ENCODE results near the gene ALKBH8.
"Not testable (repeated sequence)": the region's sequence is repeated elsewhere in the genome, so short reads cannot be mapped to it uniquely, and the experiment has no call there.

ALKBH8 gene

GRCh38 chr11:107504981-107505380 is 60.6 kb downstream of the ALKBH8 start:
- no peak for DNase-seq (ENCODE audit: low read depth)

GRCh38 chr11:107501713-107502112 is 63.8 kb downstream of the ALKBH8 start:
- no peak for DNase-seq (ENCODE audit: low read depth)

DNA sequence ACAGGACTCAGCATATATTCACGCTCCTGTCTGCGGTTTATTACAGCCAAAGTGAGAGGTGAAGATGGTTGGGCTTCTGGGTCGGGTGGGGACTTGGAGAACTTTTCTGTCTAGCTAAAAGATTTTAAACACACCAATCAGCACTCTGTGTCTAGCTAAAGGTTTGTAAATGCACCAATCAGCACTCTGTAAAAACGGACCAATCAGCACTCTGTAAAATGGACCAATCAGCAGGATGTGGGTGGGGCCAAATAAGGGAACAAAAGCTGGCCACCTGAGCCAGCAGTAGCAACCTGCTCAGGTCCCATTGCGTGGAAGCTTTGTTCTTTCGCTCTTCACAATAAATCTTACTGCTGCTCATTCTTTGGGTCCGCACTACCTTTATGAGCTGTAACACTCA is 68.2 kb downstream of the ALKBH8 start:
- DNase-seq (ENCODE audit: low read depth) = not testable (repeated sequence)

- DNase-seq (ENCODE audit: low read depth) = no peak
These were observed 69.5 kb downstream of the ALKBH8 start for GRCh38 chr11:107496011-107496410.

DNA sequence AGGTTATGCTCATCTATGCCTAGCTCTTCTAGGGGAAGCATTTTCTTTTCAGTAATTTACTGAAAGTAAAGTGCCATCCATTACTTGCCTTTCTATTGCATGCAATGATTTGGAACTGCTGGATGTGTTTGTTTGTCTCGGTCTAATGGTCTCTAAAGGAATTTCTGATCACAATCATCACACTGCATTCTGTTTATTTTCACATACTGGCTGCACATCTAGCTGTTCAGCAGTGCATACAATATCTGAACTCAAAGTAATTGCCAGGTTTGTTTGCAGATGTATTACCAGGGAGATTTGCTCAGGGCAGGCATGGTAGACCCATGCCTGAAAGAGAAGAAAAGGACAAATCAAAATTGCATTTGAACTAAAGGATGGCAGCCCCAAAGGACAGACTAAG is 71.5 kb downstream of the ALKBH8 start:
- no peak for DNase-seq (ENCODE audit: low read depth)

DNA sequence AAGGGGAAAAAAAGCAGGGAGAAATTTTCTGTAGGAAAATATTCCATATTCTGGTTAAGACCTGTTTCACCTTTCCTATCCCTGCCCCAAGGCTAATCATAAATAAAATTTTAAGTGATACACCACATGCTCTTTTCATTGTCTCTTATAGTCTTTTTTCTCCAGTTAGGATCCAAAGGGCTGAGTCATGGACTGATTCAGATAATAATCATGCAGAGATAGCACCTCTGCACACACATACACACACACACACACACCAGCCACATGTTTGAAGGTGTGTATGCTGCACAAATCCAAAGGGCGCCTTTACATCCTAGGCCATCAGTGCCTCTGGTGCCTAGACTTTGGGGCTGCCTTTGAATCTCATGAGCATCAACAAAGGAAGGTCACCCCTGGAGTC is 72.4 kb downstream of the ALKBH8 start:
- no peak for DNase-seq (ENCODE audit: low read depth)

DNA sequence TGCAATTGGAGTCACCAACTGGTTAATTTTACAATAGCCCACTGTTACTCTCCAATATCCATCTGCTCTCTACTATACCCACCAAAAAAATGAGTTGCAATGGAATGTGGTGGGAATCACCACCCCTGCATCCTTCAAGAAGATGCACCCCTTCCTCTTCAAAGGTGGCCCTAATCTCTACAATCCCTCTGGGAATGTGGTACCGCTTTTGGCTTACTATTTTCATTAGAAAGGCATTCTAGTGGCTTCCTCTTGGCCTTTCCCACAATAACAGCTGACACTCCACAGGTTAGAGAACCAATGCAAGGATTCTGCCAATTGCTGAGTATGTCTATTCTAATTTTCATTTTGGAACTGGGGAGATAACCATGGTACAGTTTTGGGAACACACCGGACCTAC is 74.7 kb downstream of the ALKBH8 start:
- DNase-seq (ENCODE audit: low read depth) = no peak

DNA sequence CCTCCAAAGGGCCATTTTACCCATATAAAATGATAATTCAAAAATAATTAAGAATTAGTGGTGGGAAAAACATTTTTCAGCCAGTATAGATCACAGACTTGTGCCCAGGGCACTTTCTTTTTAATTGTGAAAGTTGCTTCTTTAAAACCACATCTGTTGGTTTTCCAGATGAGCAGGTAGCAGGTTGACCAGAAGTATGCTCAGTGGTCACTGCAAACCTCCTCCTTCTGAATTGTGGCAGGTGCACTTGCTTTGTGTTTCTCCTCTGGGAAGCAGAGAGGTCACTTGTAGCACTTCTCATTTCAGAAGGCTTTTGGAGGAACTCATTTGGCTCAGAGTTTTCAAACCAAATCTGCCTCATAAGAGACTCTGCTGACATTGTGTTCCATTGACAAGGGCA is 83.3 kb downstream of the ALKBH8 start:
- no peak for DNase-seq (ENCODE audit: low read depth)

DNA sequence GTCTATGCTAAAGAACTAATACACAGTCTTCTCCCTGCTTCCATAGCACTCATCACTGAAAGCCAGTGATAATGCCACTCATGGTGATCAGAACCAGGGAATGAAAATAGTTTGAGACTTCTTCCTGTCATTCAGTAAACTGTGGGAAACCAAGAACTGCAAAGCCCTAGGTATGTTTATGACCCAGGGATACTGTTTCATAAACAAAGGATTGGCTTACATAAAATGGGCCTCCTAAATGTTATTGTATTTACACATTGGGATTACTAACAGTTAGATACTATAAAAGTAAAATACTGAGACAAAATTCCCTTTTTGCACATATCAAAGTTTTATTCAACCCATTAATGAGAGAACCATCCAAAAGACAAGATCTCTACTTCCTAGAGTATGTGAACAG is 86.6 kb downstream of the ALKBH8 start:
- DNase-seq (ENCODE audit: low read depth) = no peak

- no peak for DNase-seq (ENCODE audit: low read depth)
These were observed 87.7 kb downstream of the ALKBH8 start for GRCh38 chr11:107477820-107478219.

DNA sequence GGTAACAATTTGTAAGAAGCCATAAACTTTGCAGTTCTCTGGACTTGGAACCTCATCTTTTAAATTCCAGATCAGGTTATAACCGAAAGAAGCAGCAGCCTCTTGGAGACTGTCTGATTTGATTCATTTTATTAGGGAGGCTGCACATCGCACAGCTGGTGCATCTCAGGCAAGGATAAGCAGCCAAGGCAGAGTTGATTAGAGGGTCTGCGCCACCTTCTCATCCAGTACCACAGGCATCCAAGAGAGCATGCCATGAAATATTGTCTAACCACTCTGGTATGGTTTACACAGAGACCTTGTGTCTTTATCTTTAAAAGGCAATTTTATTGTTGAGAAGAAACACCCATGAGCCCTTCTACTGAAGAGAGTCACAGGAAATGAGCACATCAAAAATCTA is 91.7 kb downstream of the ALKBH8 start:
- no peak for DNase-seq (ENCODE audit: low read depth)

DNA sequence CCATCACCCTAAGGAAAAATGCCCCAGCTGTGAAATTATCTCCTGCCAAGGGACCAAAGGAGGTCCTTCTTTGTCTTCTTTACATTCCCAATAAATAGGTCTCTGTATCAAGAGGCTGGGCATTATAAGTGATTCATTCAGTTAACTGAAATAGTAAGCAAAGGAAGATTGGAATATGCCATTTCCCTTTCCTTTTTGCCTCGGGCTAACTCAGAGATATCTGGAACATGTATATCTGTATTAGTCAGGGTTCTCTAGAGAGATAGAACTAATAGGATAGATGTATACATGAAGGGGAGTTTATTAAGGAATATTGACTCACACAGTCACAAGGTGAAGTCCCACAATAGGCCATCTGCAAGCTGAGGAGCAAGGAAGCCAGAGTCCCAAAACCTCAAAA is 92.6 kb downstream of the ALKBH8 start:
- DNase-seq (ENCODE audit: low read depth) = no peak

DNA sequence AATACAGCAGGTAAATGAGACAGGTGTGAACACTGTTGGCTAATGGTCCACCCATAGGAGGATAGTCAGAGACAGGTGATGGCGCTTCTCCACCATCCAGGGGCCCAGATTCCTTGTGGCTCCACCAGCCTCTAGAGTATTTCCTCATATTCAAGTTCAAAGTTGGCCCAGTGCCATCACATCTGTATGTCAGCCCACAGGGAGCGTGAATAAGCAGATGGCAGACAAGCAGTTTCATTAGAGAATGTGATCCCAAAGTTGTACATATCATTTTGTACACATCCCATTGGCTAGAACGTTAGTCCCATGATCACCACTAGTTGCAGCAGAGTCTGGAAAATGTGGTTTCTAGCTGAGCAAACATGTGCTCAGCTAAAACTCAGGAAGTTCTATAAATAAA is 96.9 kb downstream of the ALKBH8 start:
- no peak for DNase-seq (ENCODE audit: low read depth)

GRCh38 chr11:107467696-107468095 is 97.8 kb downstream of the ALKBH8 start:
- no peak for DNase-seq (ENCODE audit: low read depth)

DNA sequence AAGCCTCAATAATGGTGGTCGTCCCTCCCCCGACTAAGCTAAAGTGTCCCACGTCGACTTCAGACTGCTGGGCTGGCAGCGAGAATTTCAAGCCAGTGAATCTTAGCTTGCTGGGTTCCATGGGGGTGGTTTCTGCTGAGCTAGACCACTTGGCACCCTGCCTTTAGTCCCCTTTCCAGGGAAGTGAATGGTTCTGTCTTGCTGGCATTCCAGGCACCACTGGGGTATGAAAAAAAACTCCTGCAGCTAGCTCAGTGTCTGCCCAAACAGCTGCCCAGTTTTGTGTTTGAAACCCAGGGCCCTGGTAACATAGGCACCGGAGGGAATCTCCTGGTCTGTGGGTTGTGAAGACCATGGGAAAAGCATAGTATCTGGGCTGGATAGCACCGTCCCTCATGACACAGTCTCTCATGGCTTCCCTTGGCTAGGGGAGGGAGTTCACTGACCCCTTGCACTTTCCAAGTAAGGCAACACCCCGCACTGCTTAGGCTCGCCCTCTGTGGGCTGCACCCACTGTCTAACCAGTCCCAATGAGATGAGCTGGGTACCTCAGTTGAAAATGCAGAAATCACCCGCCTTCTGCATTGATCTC is 99.2 kb downstream of the ALKBH8 start:
- DNase-seq (ENCODE audit: low read depth) = not testable (repeated sequence)

GRCh38 chr11:107457558-107458271 is 107.8 kb downstream of the ALKBH8 start, which contains the start of gene CWF19L2:
CWF19L2 (minus strand) TSS chr11:107457825; CDS start chr11:107457816, 9 bp downstream.
- DNase-seq (ENCODE audit: low read depth) = peak; percentile 72

GRCh38 chr11:107457205-107457557 is 108.4 kb downstream of the ALKBH8 start:
- DNase-seq (ENCODE audit: low read depth) = no peak

- no peak for DNase-seq (ENCODE audit: low read depth)
These were observed 111.8 kb downstream of the ALKBH8 start for GRCh38 chr11:107453594-107454286.

Data from HS-27A (cell line).